Skeletal muscle tissue (tissue), 4 donors: ENCODE results near the gene AKT3. TPM values are rescaled to one million over a fixed set of nuclear protein-coding genes. Genes with fewer than 3 reads are reported as not detected.

Experiments used
- H3K27ac ChIP-seq: one replicate; pipeline ENCODE4 v1.7.0; 2013; ENCODE audit warnings: mild to moderate bottlenecking, low read depth, low read length, inconsistent platforms
- H3K27me3 ChIP-seq, 3 donors: one replicate each; pipeline ENCODE4 v1.7.0; 2013; ENCODE audit warnings: low read length in 3 of 3; ENCODE audit not compliant: control insufficient read depth in 3 of 3, insufficient read depth in 3 of 3
- H3K36me3 ChIP-seq, 3 donors: one replicate each; pipeline ENCODE4 v1.7.0; 2013; ENCODE audit warnings: low read length in 3 of 3; ENCODE audit not compliant: control insufficient read depth in 3 of 3, insufficient read depth in 3 of 3
- H3K4me1 ChIP-seq, 3 donors: one replicate each; pipeline ENCODE4 v1.7.0; 2013; ENCODE audit warnings: low read length in 3 of 3, mild to moderate bottlenecking in 3 of 3; ENCODE audit not compliant: control insufficient read depth in 3 of 3, insufficient read depth in 3 of 3
- H3K4me3 ChIP-seq, 3 donors: one replicate each; pipeline ENCODE4 v1.7.0; 2013; ENCODE audit warnings: low read length in 3 of 3
- H3K9ac ChIP-seq, 3 donors: one replicate each; pipeline ENCODE4 v1.7.0; 2013; ENCODE audit warnings: low read length in 3 of 3, mild to moderate bottlenecking in 3 of 3, moderate library complexity in 2 of 3, low read depth in 1 of 3
- H3K9me3 ChIP-seq, 3 donors: one replicate each; pipeline ENCODE4 v1.7.0; 2013; ENCODE audit warnings: low read length in 3 of 3; ENCODE audit not compliant: control insufficient read depth in 3 of 3
- total RNA-seq: library from RNA; depleted of rRNA; stranded (reverse); fragments of >200 nt; gene quantifications from one replicate; pipeline ENCODE4 v1.2.3, GENCODE V29; 2014
- donor health status: Osteomylitis.

The AKT3 gene
- total RNA-seq, 1 donor from 2014 or later = 28.7 TPM

DNA sequence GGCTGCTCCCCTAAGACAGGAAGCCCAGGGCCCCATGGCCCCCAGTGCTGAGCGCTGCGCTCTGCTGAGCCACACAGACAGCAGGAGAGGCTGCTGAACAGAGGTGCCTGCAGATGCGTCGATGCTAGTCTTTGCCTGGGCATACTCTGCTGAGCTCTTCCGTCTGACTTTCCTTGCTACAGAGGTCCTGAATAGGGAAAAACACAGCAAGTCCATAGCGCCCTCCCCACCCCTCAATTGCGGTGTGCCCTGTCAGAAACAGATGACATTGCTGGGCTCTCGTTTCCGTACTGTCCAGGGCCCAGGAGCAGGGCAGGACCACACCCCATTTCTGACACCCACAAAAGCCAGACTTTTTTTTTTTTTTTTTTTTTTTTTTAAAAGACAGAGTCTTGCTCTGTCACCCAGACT, 341.7 kb downstream of the AKT3 start:
- Histone ChIP-seq H3K27ac (no peak overlapping the region), H3K9me3 (no peaks in the 10 kb centered on the region), H3K36me3 (peaks cover 4 to 18% (median 15%) of the 10 kb centered on the region in 3 donors), H3K9ac (no peak overlapping the region), H3K4me3 (no peak overlapping the region), H3K27me3 (no peaks in the 10 kb centered on the region), H3K4me1 (no peaks in the 10 kb centered on the region)

- Histone ChIP-seq H3K4me3 (no peak overlapping the region), H3K4me1 (no peaks in the 10 kb centered on the region), H3K36me3 (peaks cover 4 to 18% (median 15%) of the 10 kb centered on the region in 3 donors), H3K9ac (no peak overlapping the region), H3K27ac (no peak overlapping the region), H3K27me3 (no peaks in the 10 kb centered on the region), H3K9me3 (no peaks in the 10 kb centered on the region)
These were observed 342.3 kb downstream of the AKT3 start for GRCh38 chr1:243507672-243508302.

- H3K36me3 ChIP-seq = peaks cover 4 to 21% (median 15%) of the 10 kb centered on the region in 3 donors
These were observed 342.9 kb downstream of the AKT3 start for GRCh38 chr1:243507001-243507671.

DNA sequence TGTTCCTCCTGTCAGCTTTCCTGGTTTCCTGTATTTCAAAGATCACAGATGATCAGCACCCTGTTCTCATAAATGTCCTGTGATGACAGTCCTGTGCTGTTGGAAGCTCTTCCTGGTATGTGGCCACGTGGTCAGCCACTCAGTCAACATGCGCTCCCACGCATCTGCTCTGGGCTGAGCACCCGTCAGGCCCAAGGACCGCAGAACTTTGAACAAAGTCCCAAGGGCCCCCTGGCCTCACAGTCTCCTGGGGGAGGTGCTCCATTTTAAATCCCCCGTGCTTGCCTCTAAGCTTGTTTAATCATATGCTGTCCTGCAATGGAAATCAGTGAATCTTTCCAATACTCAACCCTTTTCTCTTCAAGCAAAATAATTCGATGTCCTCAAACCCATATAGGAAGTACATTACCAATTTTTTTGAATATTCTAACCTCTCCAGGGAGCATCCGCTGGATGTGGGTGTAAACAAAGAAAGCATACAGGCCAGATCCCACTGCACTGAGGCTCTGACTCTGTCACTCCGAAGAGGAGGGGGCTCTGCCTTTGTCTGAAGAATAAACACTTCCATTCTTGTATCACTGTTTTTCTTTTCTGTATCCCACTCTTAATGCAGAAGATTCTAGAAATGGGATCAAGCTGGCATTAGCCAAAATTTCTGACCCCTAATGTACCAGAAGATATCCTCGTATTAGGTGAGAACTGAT, 343.9 kb downstream of the AKT3 start:
- Histone ChIP-seq H3K9ac (no peak overlapping the region), H3K4me1 (no peaks in the 10 kb centered on the region), H3K4me3 (no peak overlapping the region), H3K27me3 (no peaks in the 10 kb centered on the region), H3K9me3 (no peaks in the 10 kb centered on the region), H3K27ac (no peak overlapping the region), H3K36me3 (peaks cover 4 to 20% (median 10%) of the 10 kb centered on the region in 3 donors)

More at GRCh38 chr1:243507001-243507671, 342.9 kb downstream of the AKT3 start:
- Histone ChIP-seq H3K27me3 (no peaks in the 10 kb centered on the region), H3K9ac (no peak overlapping the region), H3K27ac (no peak overlapping the region), H3K4me1 (no peaks in the 10 kb centered on the region), H3K9me3 (no peaks in the 10 kb centered on the region), H3K4me3 (no peak overlapping the region)

DNA sequence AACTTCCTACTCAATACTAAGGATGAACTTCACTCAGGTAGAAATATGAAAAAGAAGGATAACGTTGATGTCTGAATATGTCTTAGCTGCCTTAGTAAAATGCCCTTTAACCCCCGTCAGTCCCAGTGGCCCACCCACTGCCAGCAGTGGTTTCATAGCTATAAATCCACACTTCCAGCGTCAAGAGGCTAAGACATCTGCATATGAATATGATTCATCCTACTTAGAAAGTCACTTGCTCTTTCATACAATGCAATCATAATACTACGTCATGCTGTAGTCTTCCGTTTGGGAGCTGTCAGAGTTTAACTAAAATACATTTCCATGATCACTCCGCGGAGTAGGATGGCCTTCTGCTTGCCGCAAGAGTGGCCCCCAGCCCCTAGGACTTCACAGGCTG, 346.9 kb downstream of the AKT3 start:
- Histone ChIP-seq H3K27ac (no peak overlapping the region), H3K9me3 (no peaks in the 10 kb centered on the region), H3K9ac (no peak overlapping the region), H3K27me3 (no peaks in the 10 kb centered on the region), H3K4me1 (no peaks in the 10 kb centered on the region), H3K4me3 (no peak overlapping the region), H3K36me3 (peaks cover 0 to 8% (median 0%) of the 10 kb centered on the region in 3 donors)

DNA sequence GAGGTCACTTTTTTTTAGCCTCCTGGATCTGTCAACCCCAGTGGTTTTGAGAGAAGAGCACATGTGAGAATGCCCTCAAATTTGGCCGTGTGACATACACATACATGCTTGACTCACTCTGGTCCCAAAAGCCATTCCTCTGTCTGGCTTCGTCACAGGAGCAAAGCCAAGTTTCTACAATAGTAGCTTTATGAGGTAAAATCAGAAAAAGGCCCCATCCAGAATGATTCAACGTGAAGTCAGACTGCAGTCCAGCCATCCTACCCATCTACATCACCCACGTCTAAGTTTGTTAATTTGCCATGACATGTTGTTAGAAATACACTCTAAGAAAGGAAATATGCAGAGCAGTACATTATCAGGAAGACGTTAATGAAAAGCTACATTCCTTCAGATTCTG, 349.0 kb downstream of the AKT3 start:
- H3K36me3 ChIP-seq = peaks cover 2 to 7% (median 3%) of the 10 kb centered on the region in 3 donors
- H3K27me3 ChIP-seq = no peaks in the 10 kb centered on the region
- H3K9ac ChIP-seq = no peak overlapping the region
- H3K9me3 ChIP-seq = no peaks in the 10 kb centered on the region
- peaks cover under 1 to 4% (median under 1%) of the 10 kb centered on the region in 3 donors for H3K4me1 ChIP-seq
- H3K27ac ChIP-seq = no peak overlapping the region
- H3K4me3 ChIP-seq = no peak overlapping the region

DNA sequence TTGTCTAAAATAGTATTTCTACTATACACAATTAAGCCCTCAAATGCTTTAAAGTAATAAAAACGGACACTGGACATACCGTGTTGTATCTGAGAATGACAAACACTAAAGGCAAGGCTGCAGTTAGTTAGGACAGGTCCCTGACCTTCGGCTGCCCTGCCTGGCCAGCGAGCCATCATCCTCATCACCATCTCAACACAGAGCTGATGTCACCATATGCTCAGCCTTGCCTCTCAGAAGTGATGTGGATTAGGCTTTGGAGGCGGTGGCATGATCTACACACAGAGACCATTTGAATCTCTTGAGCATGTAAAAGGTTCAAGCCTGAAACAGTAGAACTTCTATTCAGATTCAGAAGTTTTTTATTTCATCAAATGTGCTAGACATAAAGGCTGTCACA, 349.5 kb downstream of the AKT3 start:
- no peak overlapping the region for H3K4me3 ChIP-seq
- H3K27ac ChIP-seq = no peak overlapping the region
- H3K36me3 ChIP-seq = peaks cover 2 to 7% (median 3%) of the 10 kb centered on the region in 3 donors
- peaks cover 5 to 9% (median 5%) of the 10 kb centered on the region in 3 donors for H3K4me1 ChIP-seq
- no peaks in the 10 kb centered on the region for H3K9me3 ChIP-seq
- H3K9ac ChIP-seq = no peak overlapping the region
- H3K27me3 ChIP-seq = no peaks in the 10 kb centered on the region

DNA sequence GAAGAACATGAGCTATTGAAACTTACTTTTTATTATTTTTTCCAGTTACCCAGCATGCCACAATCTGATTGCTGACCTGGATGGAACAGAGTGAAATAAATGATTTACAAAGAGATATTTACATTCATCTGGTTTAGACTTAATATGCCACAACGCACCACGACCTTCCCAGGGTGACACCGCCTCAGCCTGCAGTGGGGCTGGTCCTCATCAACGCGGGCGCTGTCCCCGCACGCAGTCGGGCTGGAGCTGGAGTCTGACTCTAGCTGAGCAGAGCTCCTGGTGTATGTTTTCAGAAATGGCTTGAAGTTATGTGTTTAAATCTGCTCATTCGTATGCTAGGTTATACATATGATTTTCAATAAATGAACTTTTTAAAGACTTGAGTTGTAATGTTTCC, 350.3 kb downstream of the AKT3 start:
- no peaks in the 10 kb centered on the region for H3K9me3 ChIP-seq
- no peaks in the 10 kb centered on the region for H3K27me3 ChIP-seq
- H3K4me1 ChIP-seq = peaks cover 8 to 11% (median 10%) of the 10 kb centered on the region in 3 donors
- H3K27ac ChIP-seq = no peak overlapping the region
- no peak overlapping the region for H3K9ac ChIP-seq
- no peak overlapping the region for H3K4me3 ChIP-seq
- peaks cover 2 to 7% (median 3%) of the 10 kb centered on the region in 3 donors for H3K36me3 ChIP-seq

DNA sequence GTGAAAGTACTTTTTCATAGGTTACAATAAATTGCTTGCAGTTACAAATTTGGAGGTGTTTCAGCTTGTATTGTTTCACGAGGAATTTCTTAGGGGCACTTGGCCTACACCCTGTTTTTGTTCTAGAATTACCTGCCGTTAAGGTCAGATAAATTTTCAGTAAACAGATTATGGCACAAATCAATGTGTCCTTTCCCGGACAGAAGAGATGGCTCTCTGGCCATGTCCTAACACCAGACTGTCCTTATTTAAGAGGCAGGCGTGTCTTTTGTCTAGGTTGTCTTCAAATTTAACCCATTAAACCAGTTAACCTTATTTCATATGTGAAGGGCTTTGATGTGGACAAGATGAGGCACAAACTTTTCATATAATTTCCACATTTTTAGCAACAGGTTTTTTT, 350.8 kb downstream of the AKT3 start:
- peaks cover 2 to 6% (median 3%) of the 10 kb centered on the region in 3 donors for H3K36me3 ChIP-seq
- H3K4me1 ChIP-seq = peaks cover 8 to 11% (median 10%) of the 10 kb centered on the region in 3 donors
- H3K9ac ChIP-seq = no peak overlapping the region
- H3K4me3 ChIP-seq = no peak overlapping the region
- no peaks in the 10 kb centered on the region for H3K9me3 ChIP-seq
- no peak overlapping the region for H3K27ac ChIP-seq
- H3K27me3 ChIP-seq = no peaks in the 10 kb centered on the region
